GM12878 (cell line): ENCODE measurements around the gene DSC3. TPM values are rescaled to one million over a fixed set of nuclear protein-coding genes. Genes with fewer than 3 reads are reported as not detected.
A peak's percentile ranks its signal among the peaks of the same experiment; 100 is the strongest.

ENCODE experiments used
- ATAC-seq: fragments of 200-7000 bp; cut with Tn5 transposase; 3 replicates; pipeline ENCODE4 v1.9.1; 2020; ENCODE audit warnings: mild to moderate bottlenecking, moderate library complexity
- BruUV-seq: library from RNA; stranded (reverse); fragments of 400-500 nt; replicated peaks from 2 replicates; lab custom pipeline; 2021; lab: Mats Ljungman, UMichigan
- CTCF ChIA-PET: fragments of 300-600 bp; sonication (Branson Sonifier 250); formaldehyde crosslinking; extraction: SDS; loops from one replicate; lab custom pipeline; 2021; ENCODE audit warnings: inconsistent platforms; lab: Yijun Ruan, JAX
- POLR2A ChIA-PET: fragments of 350-600 bp; formaldehyde crosslinking; extraction: SDS; loops from one replicate; lab custom pipeline; 2021; ENCODE audit warnings: inconsistent platforms; lab: Charles Lee
- RAD21 ChIA-PET: fragments of 300-600 bp; sonication (Branson Sonifier 250); formaldehyde crosslinking; loops from one replicate; lab custom pipeline; 2023; ENCODE audit warnings: antibody characterized with exemption; ENCODE audit not compliant: unreplicated experiment; lab: Charles Lee
- SMC1A ChIA-PET: fragments of 300-600 bp; sonication (Branson Sonifier 250); formaldehyde crosslinking; loops from one replicate; lab custom pipeline; 2023; ENCODE audit not compliant: unreplicated experiment, uncharacterized antibody; lab: Charles Lee
- DNase-seq: peaks from one replicate; pipeline ENCODE4 v3.0.0-alpha.2; 2011; ENCODE audit warnings: low read depth, low spot score
- FAIRE-seq: peaks from 3 replicates; lab custom pipeline; 2011; peaks lifted over from hg19 to GRCh38; lab: Jason Lieb, UNC
- H2AFZ ChIP-seq: 2 replicates; pipeline ENCODE4 v1.6.0; 2011; ENCODE audit warnings: low read depth, low read length, control low read depth; ENCODE audit not compliant: control insufficient read depth
- H3K27ac ChIP-seq: 2 replicates; pipeline ENCODE4 v1.5.1; 2011; ENCODE audit warnings: control low read depth; ENCODE audit not compliant: control insufficient read depth, insufficient read depth
- H3K27me3 ChIP-seq, 2 experiments: replicated peaks in 1 of 2; 2 replicates each; pipeline versions ENCODE4 v1.6.0 to v1.6.1; 2011; ENCODE audit warnings: low read length in 1 of 2; ENCODE audit not compliant: control insufficient read depth in 2 of 2, insufficient read depth in 2 of 2
- H3K36me3 ChIP-seq, 2 experiments: 2 replicates each; pipeline ENCODE4 v1.5.1; 2011; ENCODE audit warnings: low read length in 1 of 2; ENCODE audit not compliant: control insufficient read depth in 2 of 2, insufficient read depth in 2 of 2
- H3K4me1 ChIP-seq: 2 replicates; pipeline ENCODE4 v1.6.1; 2011; ENCODE audit warnings: mild to moderate bottlenecking, low read length, moderate library complexity, mixed read lengths; ENCODE audit not compliant: control insufficient read depth, insufficient read depth
- H3K4me2 ChIP-seq: 2 replicates; pipeline ENCODE4 v1.6.0; 2011; ENCODE audit warnings: control low read depth; ENCODE audit not compliant: control insufficient read depth, insufficient read depth
- H3K4me3 ChIP-seq: fragments of 200-600 bp; sonication (generic); 2 replicates; pipeline ENCODE4 v1.5.1; 2016
- H3K79me2 ChIP-seq: 2 replicates; pipeline ENCODE4 v1.6.0; 2011; ENCODE audit warnings: low read length; ENCODE audit not compliant: control insufficient read depth, insufficient read depth
- H3K9ac ChIP-seq: 2 replicates; pipeline ENCODE4 v1.8.0; 2011; ENCODE audit warnings: low read length, control low read depth, mixed read lengths; ENCODE audit not compliant: control insufficient read depth, insufficient read depth
- H3K9me3 ChIP-seq: replicated peaks from 3 replicates; pipeline ENCODE4 v1.5.1; 2011; ENCODE audit warnings: mild to moderate bottlenecking, low read length; ENCODE audit not compliant: control insufficient read depth, insufficient read depth
- H4K20me1 ChIP-seq: 2 replicates; pipeline ENCODE4 v1.6.0; 2011; ENCODE audit not compliant: control insufficient read depth, insufficient read depth
- BCL11A ChIP-seq: IDR thresholded peaks from 2 replicates; pipeline ENCODE4 v1.6.1; 2011; ENCODE audit warnings: low read depth, low read length
- ELK1 ChIP-seq: IDR thresholded peaks from 2 replicates; pipeline ENCODE4 v1.6.1; 2012; ENCODE audit warnings: low read depth, low read length, improper control_type of control experiment
- EP300 ChIP-seq, 2 experiments: fragments of 150-350 bp in 1 of 2; IDR thresholded peaks; 2 replicates each; pipeline ENCODE4 v1.6.1; 2011 to 2012; ENCODE audit warnings: low read depth in 2 of 2, low read length in 2 of 2, borderline replicate concordance in 1 of 2, improper control_type of control experiment in 1 of 2, inconsistent platforms in 1 of 2; ENCODE audit not compliant: control insufficient read depth in 1 of 2
- KLF5 ChIP-seq: fragments of 450-650 bp; IDR thresholded peaks from 2 replicates; pipeline ENCODE4 v1.6.1; 2014; ENCODE audit warnings: mild to moderate bottlenecking; ENCODE audit not compliant: partially characterized antibody
- NR2C2 ChIP-seq: IDR thresholded peaks from 2 replicates; pipeline ENCODE4 v1.6.1; 2011; ENCODE audit warnings: borderline replicate concordance, low read depth; ENCODE audit not compliant: control insufficient read depth, insufficient read length
- PML ChIP-seq: IDR thresholded peaks from 2 replicates; pipeline ENCODE4 v1.6.1; 2012; ENCODE audit warnings: low read length, inconsistent platforms
- RAD21 ChIP-seq: IDR thresholded peaks from 2 replicates; pipeline ENCODE4 v1.6.1; 2011; ENCODE audit warnings: mild to moderate bottlenecking, low read depth, low read length, moderate library complexity; ENCODE audit not compliant: insufficient read depth
- SPI1 ChIP-seq: IDR thresholded peaks from 2 replicates; pipeline ENCODE4 v1.6.1; 2011; ENCODE audit warnings: low read depth, mild to moderate bottlenecking, low read length, moderate library complexity, borderline replicate concordance; ENCODE audit not compliant: insufficient read depth
- TCF7 ChIP-seq: IDR thresholded peaks from 2 replicates; pipeline ENCODE4 v1.6.1; 2014; ENCODE audit warnings: antibody characterized with exemption, borderline replicate concordance
- WGBS: methylation state at CpG from one replicate; pipeline ENCODE4 v1.1.6; 2016; ENCODE audit warnings: low lambda C conversion rate; ENCODE audit not compliant: insufficient replicate concordance, insufficient coverage; ENCODE audit errors: missing lambda C conversion rate; 5-methylcytosine and 5-hydroxymethylcytosine counted together
- in situ Hi-C: fragments of 300-500 bp; cut with MboI; formaldehyde crosslinking; loops from 9 replicates; pipeline ENCODE4 v1.14.3; 2018; ENCODE audit warnings: mixed read lengths
- intact Hi-C: fragments of 100-400 bp; cut with micrococcal nuclease; formaldehyde crosslinking; loops from one replicate; pipeline ENCODE4 v1.14.2; 2022; ENCODE audit not compliant: unreplicated experiment
- polyA plus RNA-seq, 11 experiments: library from polyadenylated mRNA; depleted of rRNA in 4 of 11; unstranded in 6 of 11; stranded (reverse) in 5 of 11; fragments of >200 nt; fragmentation: Nextera tagmentation in 4 of 11; fragmentation: Illumina TruSeq in 1 of 11; extraction: Ambion mirVana in 4 of 11; extraction: Trizol in 1 of 11; gene quantifications; 1 replicate in 1 of 11; 2 replicates in 10 of 11; pipeline versions ENCODE4 v1.2.1 to v1.2.3, GENCODE V29; 2011 to 2016; ENCODE audit warnings: inconsistent platforms in 2 of 11, missing spikeins in 2 of 11, low read depth in 1 of 11
- total RNA-seq, 4 experiments: library from RNA; depleted of rRNA in 3 of 4; stranded (reverse); fragments of >200 nt in 3 of 4; fragmentation: Illumina TruSeq in 1 of 4; extraction: Trizol in 1 of 4; gene quantifications; 2 replicates each; pipeline versions ENCODE4 v1.2.1 to v1.2.3, GENCODE V29; 2013 to 2021
- TF ChIP-seq, protein P1 (sequence below): IDR thresholded peaks from 2 replicates; pipeline ENCODE4 v1.6.1; 2011; ENCODE audit warnings: borderline replicate concordance, low read depth, mild to moderate bottlenecking, moderate library complexity, low read length; ENCODE audit not compliant: insufficient read depth, poor library complexity, severe bottlenecking

Gene DSC3
- total and polyA plus RNA-seq, 10 of the 15 experiments (the other 5 are each of a cell fraction or from before 2014, with no cell fraction given) = 0.01 to 2.9 (median 1.6) TPM

DNA sequence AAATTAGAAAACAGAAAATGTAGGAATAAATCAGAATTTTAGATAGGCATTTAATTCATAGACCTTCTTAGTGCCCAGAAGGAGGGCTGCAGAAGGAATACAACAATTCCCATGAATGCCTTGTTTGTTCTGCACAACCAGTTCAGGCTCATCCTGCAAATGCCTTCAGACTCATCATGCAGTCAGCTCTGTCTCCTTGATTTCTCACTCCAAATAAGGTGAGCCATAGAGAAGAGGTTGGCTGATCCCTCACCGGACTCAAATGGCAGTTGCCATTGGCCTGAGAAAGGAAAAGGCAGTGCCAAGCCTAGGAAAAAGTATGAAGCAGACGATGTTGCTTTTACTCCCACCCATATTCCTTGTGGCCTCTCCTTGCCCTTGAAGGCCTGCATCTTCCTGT is 50.3 kb downstream of the DSC3 start (continued):
- TF ChIP-seq, protein P1, sequence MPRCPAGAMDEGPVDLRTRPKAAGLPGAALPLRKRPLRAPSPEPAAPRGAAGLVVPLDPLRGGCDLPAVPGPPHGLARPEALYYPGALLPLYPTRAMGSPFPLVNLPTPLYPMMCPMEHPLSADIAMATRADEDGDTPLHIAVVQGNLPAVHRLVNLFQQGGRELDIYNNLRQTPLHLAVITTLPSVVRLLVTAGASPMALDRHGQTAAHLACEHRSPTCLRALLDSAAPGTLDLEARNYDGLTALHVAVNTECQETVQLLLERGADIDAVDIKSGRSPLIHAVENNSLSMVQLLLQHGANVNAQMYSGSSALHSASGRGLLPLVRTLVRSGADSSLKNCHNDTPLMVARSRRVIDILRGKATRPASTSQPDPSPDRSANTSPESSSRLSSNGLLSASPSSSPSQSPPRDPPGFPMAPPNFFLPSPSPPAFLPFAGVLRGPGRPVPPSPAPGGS = no peak
- TF ChIP-seq TCF7 (no peak), BCL11A (no peak), ELK1 (no peak), PML (no peak), NR2C2 (no peak), KLF5 (no peak)

DNA sequence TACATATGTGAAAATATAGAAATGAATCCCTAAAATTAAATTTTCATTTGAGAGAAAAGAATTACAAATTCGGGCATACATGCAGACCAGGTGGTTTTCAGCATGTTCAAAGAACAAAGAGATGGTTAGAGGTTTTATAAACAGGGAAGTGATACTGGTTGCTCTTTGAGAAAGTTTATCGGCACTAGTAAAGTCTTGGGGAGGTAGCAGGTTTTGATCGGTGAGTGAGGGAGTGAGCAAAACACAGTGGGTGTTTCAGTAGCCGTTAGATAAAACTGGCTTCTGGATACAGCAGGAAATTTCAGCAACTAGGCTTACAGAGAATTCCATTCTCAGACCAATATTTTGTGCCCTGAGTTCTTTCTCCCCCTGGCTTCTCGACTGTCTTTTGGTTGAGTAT is 51.1 kb downstream of the DSC3 start:
- Histone ChIP-seq H4K20me1 (no peaks in the 10 kb centered on the region), H3K79me2 (no peaks in the 10 kb centered on the region), H3K4me3 (no peak overlapping the region), H3K9me3 (no peaks in the 10 kb centered on the region), H3K4me1 (no peaks in the 10 kb centered on the region), H3K36me3 (no peaks in the 10 kb centered on the region), H3K27me3 (no peaks in the 10 kb centered on the region; a peak in 1 of 4 replicates), H3K27ac (no peak overlapping the region), H2AFZ (no peak overlapping the region), H3K4me2 (no peak overlapping the region), H3K9ac (no peak overlapping the region)
- TF ChIP-seq RAD21 = no peak
- peak; percentile 87 for TF ChIP-seq SPI1
- no peak for TF ChIP-seq EP300 (IDR thresholded peaks at IDR 0.05; ENCODE audit: borderline replicate concordance in 1 of 2, control insufficient read depth in 1 of 2, low read depth in 2 of 2, low read length in 2 of 2)
- no TSS peak for BruUV-seq
- ATAC-seq (peak; percentile 88), FAIRE-seq (peak; percentile 31), DNase-seq (no peak)
- in situ Hi-C loops = no loop called here
- RAD21 ChIA-PET = no interaction called here
- CTCF ChIA-PET = no interaction called here
- intact Hi-C loops = no loop called here
- 37% methylated on average over 5 of the region's 5 CpGs for WGBS
- SMC1A ChIA-PET = no interaction called here
- POLR2A ChIA-PET = no interaction called here
